Testis (tissue), 2 donors: ENCODE data around the gene FBXO31.

ENCODE experiments used
- CTCF ChIP-seq, 3 experiments: fragments of 450-650 bp in 2 of 3; fragments of 200-600 bp in 1 of 3; sonication (generic) in 1 of 3; IDR thresholded peaks; one replicate each; pipeline ENCODE4 v1.5.1; 2016 to 2019; ENCODE audit warnings: antibody characterized with exemption in 3 of 3, mild to moderate bottlenecking in 2 of 3, moderate library complexity in 1 of 3
- POLR2A ChIP-seq: fragments of 450-650 bp; IDR thresholded peaks from one replicate; pipeline ENCODE4 v1.6.1; 2017; ENCODE audit warnings: antibody characterized with exemption, mild to moderate bottlenecking, moderate library complexity

- TF ChIP-seq CTCF (IDR thresholded peaks at IDR 0.05) (no peak), POLR2A (no peak)
These were observed 32.8 kb downstream of the FBXO31 start for GRCh38 chr16:87350681-87351319.
